ENCODE results near the gene KLK14. TPM values are rescaled to one million over a fixed set of nuclear protein-coding genes. Genes with fewer than 3 reads are reported as not detected.

KLK14 gene
- total and polyA plus RNA-seq, 7 donors, result 0.20 TPM; not detected in 6

DNA sequence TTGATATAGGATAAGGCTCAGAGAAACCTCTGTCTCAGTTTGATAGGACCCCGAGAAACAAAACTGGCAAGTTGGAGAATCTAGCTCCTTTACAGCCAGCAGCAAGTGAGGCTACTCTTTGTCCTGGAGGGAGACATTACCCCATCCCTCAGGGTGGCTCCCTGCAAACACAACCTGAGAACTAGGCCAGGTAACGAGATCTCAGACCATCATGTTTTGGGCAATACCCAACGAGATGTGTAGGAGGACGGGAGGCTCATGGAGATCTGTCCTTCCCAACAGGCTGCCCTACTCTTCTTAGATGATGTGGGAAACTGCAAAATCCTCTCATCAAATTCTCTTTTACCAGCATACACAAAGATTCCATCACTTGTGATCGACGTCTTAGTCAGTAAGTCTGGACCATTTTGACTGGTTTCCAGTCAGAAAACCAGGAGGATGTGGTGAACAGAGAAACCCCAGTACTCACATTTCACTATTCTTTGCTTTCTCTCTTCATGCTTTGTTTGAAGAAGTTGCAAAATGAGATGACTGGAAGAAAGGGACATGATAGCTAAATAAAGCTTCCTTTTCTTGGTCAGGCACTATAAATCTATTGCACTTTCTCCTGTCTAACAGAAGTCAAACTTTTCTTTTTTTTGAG, 31.5 kb upstream of the KLK14 start:
- 73 to 83% (median 78%) methylated on average over 6 of the region's 6 CpGs for WGBS, 3 donors
- no peak overlapping the region for H3K27ac ChIP-seq
- peaks cover 0 to 19% (median 4%) of the 10 kb centered on the region in 3 donors for H3K27me3 ChIP-seq (ENCODE audit: insufficient read depth in 3 of 3, low read length in 2 of 3)
- H3K4me3 ChIP-seq, result no peak overlapping the region
- TF ChIP-seq, protein P1, sequence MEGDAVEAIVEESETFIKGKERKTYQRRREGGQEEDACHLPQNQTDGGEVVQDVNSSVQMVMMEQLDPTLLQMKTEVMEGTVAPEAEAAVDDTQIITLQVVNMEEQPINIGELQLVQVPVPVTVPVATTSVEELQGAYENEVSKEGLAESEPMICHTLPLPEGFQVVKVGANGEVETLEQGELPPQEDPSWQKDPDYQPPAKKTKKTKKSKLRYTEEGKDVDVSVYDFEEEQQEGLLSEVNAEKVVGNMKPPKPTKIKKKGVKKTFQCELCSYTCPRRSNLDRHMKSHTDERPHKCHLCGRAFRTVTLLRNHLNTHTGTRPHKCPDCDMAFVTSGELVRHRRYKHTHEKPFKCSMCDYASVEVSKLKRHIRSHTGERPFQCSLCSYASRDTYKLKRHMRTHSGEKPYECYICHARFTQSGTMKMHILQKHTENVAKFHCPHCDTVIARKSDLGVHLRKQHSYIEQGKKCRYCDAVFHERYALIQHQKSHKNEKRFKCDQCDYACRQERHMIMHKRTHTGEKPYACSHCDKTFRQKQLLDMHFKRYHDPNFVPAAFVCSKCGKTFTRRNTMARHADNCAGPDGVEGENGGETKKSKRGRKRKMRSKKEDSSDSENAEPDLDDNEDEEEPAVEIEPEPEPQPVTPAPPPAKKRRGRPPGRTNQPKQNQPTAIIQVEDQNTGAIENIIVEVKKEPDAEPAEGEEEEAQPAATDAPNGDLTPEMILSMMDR (IDR thresholded peaks at IDR 0.05), result no peak
- no peaks in the 10 kb centered on the region for H3K4me1 ChIP-seq
- intact Hi-C loops (cut with DNase I), result loop anchor here in 1 of 2 donors (5.0 kb wide), 1 partner anchor 478 kb away; no protein-coding TSS in a partner anchor
- ATAC-seq (no peak), DNase-seq (no peak)
- no peaks in the 10 kb centered on the region for H3K36me3 ChIP-seq (ENCODE audit: insufficient read depth in 1 of 2, low read depth in 1 of 2)
- H3K9me3 ChIP-seq, result no peaks in the 10 kb centered on the region

DNA sequence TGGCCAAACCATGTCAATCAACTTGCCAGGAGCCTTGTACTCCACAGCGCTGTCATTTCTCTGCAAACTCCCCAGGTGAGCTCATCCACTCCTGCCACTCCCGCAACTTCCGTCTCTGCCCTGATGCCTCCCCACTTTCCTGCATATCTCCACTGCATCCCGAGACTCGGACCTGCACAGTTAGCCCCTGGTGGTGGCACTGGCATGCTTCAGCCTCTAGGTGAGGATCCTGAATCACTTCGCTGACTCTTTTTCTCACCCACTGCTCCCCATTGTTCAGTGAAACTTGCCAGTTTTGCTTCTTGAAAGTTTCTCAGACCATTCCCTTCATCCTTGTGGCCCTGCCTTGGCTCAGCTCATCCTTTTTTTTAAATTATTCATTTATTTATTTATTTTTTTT, 28.9 kb upstream of the KLK14 start:
- DNase-seq, result no peak
- ATAC-seq, result no peak
- H3K4me3 ChIP-seq, result no peak overlapping the region
- H3K4me1 ChIP-seq, result peaks cover 7% of the 10 kb centered on the region
- intact Hi-C loops (cut with DNase I), result loop anchor here in 1 of 2 donors (5.0 kb wide), 1 partner anchor 481 kb away; no protein-coding TSS in a partner anchor
- no peaks in the 10 kb centered on the region for H3K36me3 ChIP-seq (ENCODE audit: insufficient read depth in 1 of 2, low read depth in 1 of 2)
- H3K27me3 ChIP-seq (ENCODE audit: insufficient read depth in 3 of 3, low read length in 2 of 3), result peaks cover 0 to 16% (median 1%) of the 10 kb centered on the region in 3 donors
- H3K9me3 ChIP-seq, result no peaks in the 10 kb centered on the region
- TF ChIP-seq, protein P1 (IDR thresholded peaks at IDR 0.05), result no peak
- no peak overlapping the region for H3K27ac ChIP-seq
- WGBS, 3 donors, result 33 to 46% (median 39%) methylated on average over 6 of the region's 6 CpGs

DNA sequence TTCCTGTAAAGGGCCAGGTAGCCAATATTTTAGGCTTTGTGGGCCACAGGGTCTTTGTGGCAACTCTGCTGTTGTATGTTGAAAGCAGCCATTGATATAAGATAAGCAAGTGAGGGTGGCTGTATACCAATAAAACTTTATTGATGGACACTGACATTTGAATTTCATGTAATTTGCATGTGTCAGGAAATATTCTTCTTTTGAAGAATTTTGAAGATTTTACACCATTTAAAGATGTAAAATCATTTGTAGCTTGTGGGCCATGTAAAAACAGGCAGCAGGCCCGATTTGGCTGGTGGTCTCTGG, 27.9 kb upstream of the KLK14 start:
- ATAC-seq (no peak), DNase-seq (no peak)
- intact Hi-C loops (cut with DNase I), result loop anchor here in 1 of 2 donors (5.0 kb wide), 1 partner anchor 482 kb away; no protein-coding TSS in a partner anchor
- Histone ChIP-seq H3K36me3 (ENCODE audit: insufficient read depth in 1 of 2, low read depth in 1 of 2) (no peaks in the 10 kb centered on the region), H3K27ac (no peak overlapping the region), H3K4me3 (no peak overlapping the region), H3K9me3 (no peaks in the 10 kb centered on the region), H3K4me1 (peaks cover 7% of the 10 kb centered on the region), H3K27me3 (ENCODE audit: insufficient read depth in 3 of 3, low read length in 2 of 3) (peaks cover 0 to 12% (median 1%) of the 10 kb centered on the region in 3 donors)
- TF ChIP-seq, protein P1 (IDR thresholded peaks at IDR 0.05), result no peak
- 55 to 65% (median 62%) methylated on average over 1 of the region's 1 CpG for WGBS, 3 donors

DNA sequence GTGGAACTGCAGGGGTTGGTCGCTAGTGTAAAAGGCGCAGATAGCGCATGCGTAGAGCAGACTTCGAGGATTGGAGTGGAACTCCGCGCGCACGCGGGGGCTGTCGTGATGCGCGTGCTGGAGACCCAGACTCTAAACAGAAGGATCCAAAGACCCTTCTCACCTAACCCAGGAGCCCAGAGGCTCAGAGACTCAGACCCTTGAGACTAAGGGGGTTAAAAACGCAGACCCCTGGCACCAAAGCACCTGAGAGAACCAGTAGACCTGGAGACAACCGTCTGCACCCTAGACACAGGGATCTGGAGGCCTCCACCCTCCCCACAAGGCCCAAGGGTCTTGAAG, 26.1 kb upstream of the KLK14 start:
- H3K27ac ChIP-seq, result no peak overlapping the region
- ATAC-seq, result peak; percentile 47 to 75 (median 54)
- H3K27me3 ChIP-seq (ENCODE audit: insufficient read depth in 3 of 3, low read length in 2 of 3), result peaks cover 0 to 5% (median 0%) of the 10 kb centered on the region in 3 donors
- H3K36me3 ChIP-seq (ENCODE audit: insufficient read depth in 1 of 2, low read depth in 1 of 2), result peaks cover 5 to 12% of the 10 kb centered on the region in 2 donors
- H3K4me1 ChIP-seq, result peaks cover 7% of the 10 kb centered on the region
- no peaks in the 10 kb centered on the region for H3K9me3 ChIP-seq
- DNase-seq, result no peak
- WGBS, 3 donors, result 1 to 3% (median 1%) methylated on average over 15 of the region's 15 CpGs
- intact Hi-C loops (cut with DNase I), result loop anchor here in 1 of 2 donors (10.0 kb wide), 1 partner anchor 294 kb away; no protein-coding TSS in a partner anchor
- H3K4me3 ChIP-seq, result peak overlapping the region; percentile 85
- TF ChIP-seq, protein P1 (IDR thresholded peaks at IDR 0.05), result peak; percentile 11
